ENCODE data around the gene ANKRD29. TPM values are rescaled to one million over a fixed set of nuclear protein-coding genes. Genes with fewer than 3 reads are reported as not detected.

Gene ANKRD29
- total RNA-seq, 1 donor from 2014 or later, result 0.65 TPM

- Histone ChIP-seq H3K4me1 (no peaks in the 10 kb centered on the region), H3K9me3 (ENCODE audit: low read depth) (no peaks in the 10 kb centered on the region), H3K79me2 (ENCODE audit: low read depth) (no peaks in the 10 kb centered on the region), H4K20me1 (ENCODE audit: low read depth) (no peaks in the 10 kb centered on the region), H3F3A (ENCODE audit: low read depth) (no peaks in the 10 kb centered on the region), H3K4me3 (no peak overlapping the region), H2AFZ (replicated peaks) (no peak overlapping the region), H3K4me2 (no peak overlapping the region), H3K36me3 (no peaks in the 10 kb centered on the region), H3K27me3 (no peaks in the 10 kb centered on the region), H3K9ac (no peak overlapping the region), H3K27ac (no peak overlapping the region)
- no peak for DNase-seq (ENCODE audit: low spot score)
- Mint-ChIP-seq H3K36me3 (no peaks in the 10 kb centered on the region), H3K4me1 (no peaks in the 10 kb centered on the region), H3K4me3 (no peak overlapping the region), H3K27ac (no peak overlapping the region), H3K27me3 (ENCODE audit: insufficient read depth, low read depth) (peaks cover 3% of the 10 kb centered on the region), H3K9me3 (no peaks in the 10 kb centered on the region)
- TF ChIP-seq, protein P1, sequence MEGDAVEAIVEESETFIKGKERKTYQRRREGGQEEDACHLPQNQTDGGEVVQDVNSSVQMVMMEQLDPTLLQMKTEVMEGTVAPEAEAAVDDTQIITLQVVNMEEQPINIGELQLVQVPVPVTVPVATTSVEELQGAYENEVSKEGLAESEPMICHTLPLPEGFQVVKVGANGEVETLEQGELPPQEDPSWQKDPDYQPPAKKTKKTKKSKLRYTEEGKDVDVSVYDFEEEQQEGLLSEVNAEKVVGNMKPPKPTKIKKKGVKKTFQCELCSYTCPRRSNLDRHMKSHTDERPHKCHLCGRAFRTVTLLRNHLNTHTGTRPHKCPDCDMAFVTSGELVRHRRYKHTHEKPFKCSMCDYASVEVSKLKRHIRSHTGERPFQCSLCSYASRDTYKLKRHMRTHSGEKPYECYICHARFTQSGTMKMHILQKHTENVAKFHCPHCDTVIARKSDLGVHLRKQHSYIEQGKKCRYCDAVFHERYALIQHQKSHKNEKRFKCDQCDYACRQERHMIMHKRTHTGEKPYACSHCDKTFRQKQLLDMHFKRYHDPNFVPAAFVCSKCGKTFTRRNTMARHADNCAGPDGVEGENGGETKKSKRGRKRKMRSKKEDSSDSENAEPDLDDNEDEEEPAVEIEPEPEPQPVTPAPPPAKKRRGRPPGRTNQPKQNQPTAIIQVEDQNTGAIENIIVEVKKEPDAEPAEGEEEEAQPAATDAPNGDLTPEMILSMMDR (IDR thresholded peaks at IDR 0.05), result no peak
- no peak for TF ChIP-seq EZH2phosphoT487 (IDR thresholded peaks at IDR 0.05)
- no peak for TF ChIP-seq EZH2 (IDR thresholded peaks at IDR 0.05)
Observed at GRCh38 chr18:23609390-23610023, 53.2 kb downstream of the ANKRD29 start.

DNA sequence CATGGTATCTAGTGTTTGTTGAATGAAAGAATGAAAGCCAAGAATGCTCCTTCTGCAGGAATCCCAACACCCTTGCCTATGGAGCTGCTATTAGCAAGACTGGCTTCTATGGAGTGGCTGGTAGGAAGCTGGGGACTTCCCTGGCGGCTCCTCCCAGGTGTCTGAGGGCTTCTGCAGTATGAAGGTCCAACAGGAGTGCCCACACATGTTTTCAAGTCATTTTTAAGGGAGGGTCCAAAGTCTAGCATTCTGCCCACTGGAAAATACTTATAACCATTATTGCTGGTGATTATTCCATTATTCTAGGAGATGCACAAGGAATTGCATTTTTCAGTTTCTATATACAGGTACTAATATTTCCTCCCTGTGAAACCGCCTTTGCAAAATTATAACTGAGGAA lies 54.5 kb downstream of the ANKRD29 start:
- H3K27ac ChIP-seq, result no peak overlapping the region
- H3F3A ChIP-seq (ENCODE audit: low read depth), result no peaks in the 10 kb centered on the region
- no peak overlapping the region for H3K27ac Mint-ChIP-seq
- H3K27me3 Mint-ChIP-seq (ENCODE audit: insufficient read depth, low read depth), result peaks cover 5% of the 10 kb centered on the region
- no peaks in the 10 kb centered on the region for H3K4me1 ChIP-seq
- H3K4me3 Mint-ChIP-seq, result no peak overlapping the region
- no peaks in the 10 kb centered on the region for H3K4me1 Mint-ChIP-seq
- no peaks in the 10 kb centered on the region for H3K36me3 Mint-ChIP-seq
- no peaks in the 10 kb centered on the region for H4K20me1 ChIP-seq (ENCODE audit: low read depth)
- no peak for DNase-seq (ENCODE audit: low spot score)
- H3K9me3 ChIP-seq (ENCODE audit: low read depth), result no peaks in the 10 kb centered on the region
- no peaks in the 10 kb centered on the region for H3K27me3 ChIP-seq
- no peaks in the 10 kb centered on the region for H3K79me2 ChIP-seq (ENCODE audit: low read depth)
- TF ChIP-seq EZH2phosphoT487 (IDR thresholded peaks at IDR 0.05) (no peak), EZH2 (IDR thresholded peaks at IDR 0.05) (no peak)
- TF ChIP-seq, protein P1 (IDR thresholded peaks at IDR 0.05), result no peak
- H3K4me3 ChIP-seq, result no peak overlapping the region
- H3K4me2 ChIP-seq, result no peak overlapping the region
- H3K9ac ChIP-seq, result no peak overlapping the region
- H3K36me3 ChIP-seq, result no peaks in the 10 kb centered on the region
- no peak overlapping the region for H2AFZ ChIP-seq (replicated peaks)
- H3K9me3 Mint-ChIP-seq, result no peaks in the 10 kb centered on the region

GRCh38 chr18:23605941-23606340 lies 56.8 kb downstream of the ANKRD29 start:
- H2AFZ ChIP-seq (replicated peaks), result no peak overlapping the region
- no peak overlapping the region for H3K9ac ChIP-seq
- no peaks in the 10 kb centered on the region for H4K20me1 ChIP-seq (ENCODE audit: low read depth)
- Mint-ChIP-seq H3K4me1 (no peaks in the 10 kb centered on the region), H3K27me3 (ENCODE audit: insufficient read depth, low read depth) (peaks cover 5% of the 10 kb centered on the region), H3K27ac (no peak overlapping the region), H3K9me3 (no peaks in the 10 kb centered on the region), H3K36me3 (no peaks in the 10 kb centered on the region), H3K4me3 (no peak overlapping the region)
- H3K79me2 ChIP-seq (ENCODE audit: low read depth), result no peaks in the 10 kb centered on the region
- H3K9me3 ChIP-seq (ENCODE audit: low read depth), result no peaks in the 10 kb centered on the region
- no peak for DNase-seq (ENCODE audit: low spot score)
- no peaks in the 10 kb centered on the region for H3K4me1 ChIP-seq
- H3K4me3 ChIP-seq, result no peak overlapping the region
- no peak overlapping the region for H3K27ac ChIP-seq
- H3K36me3 ChIP-seq, result no peaks in the 10 kb centered on the region
- TF ChIP-seq, protein P1 (IDR thresholded peaks at IDR 0.05), result no peak
- TF ChIP-seq EZH2phosphoT487 (IDR thresholded peaks at IDR 0.05) (no peak), EZH2 (IDR thresholded peaks at IDR 0.05) (no peak)
- no peaks in the 10 kb centered on the region for H3K27me3 ChIP-seq
- H3F3A ChIP-seq (ENCODE audit: low read depth), result no peaks in the 10 kb centered on the region
- H3K4me2 ChIP-seq, result no peak overlapping the region

Data from neural progenitor cell (in vitro differentiated cells).